ENCODE results near the gene CLCN2.

The CLCN2 gene

GRCh38 chr3:184323696-184324095 is 37.7 kb downstream of the CLCN2 start:
- TF ChIP-seq, protein P1, sequence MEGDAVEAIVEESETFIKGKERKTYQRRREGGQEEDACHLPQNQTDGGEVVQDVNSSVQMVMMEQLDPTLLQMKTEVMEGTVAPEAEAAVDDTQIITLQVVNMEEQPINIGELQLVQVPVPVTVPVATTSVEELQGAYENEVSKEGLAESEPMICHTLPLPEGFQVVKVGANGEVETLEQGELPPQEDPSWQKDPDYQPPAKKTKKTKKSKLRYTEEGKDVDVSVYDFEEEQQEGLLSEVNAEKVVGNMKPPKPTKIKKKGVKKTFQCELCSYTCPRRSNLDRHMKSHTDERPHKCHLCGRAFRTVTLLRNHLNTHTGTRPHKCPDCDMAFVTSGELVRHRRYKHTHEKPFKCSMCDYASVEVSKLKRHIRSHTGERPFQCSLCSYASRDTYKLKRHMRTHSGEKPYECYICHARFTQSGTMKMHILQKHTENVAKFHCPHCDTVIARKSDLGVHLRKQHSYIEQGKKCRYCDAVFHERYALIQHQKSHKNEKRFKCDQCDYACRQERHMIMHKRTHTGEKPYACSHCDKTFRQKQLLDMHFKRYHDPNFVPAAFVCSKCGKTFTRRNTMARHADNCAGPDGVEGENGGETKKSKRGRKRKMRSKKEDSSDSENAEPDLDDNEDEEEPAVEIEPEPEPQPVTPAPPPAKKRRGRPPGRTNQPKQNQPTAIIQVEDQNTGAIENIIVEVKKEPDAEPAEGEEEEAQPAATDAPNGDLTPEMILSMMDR (IDR thresholded peaks at IDR 0.05; ENCODE audit: insufficient read depth, low read depth, low read length, missing control alignments): no peak

DNA sequence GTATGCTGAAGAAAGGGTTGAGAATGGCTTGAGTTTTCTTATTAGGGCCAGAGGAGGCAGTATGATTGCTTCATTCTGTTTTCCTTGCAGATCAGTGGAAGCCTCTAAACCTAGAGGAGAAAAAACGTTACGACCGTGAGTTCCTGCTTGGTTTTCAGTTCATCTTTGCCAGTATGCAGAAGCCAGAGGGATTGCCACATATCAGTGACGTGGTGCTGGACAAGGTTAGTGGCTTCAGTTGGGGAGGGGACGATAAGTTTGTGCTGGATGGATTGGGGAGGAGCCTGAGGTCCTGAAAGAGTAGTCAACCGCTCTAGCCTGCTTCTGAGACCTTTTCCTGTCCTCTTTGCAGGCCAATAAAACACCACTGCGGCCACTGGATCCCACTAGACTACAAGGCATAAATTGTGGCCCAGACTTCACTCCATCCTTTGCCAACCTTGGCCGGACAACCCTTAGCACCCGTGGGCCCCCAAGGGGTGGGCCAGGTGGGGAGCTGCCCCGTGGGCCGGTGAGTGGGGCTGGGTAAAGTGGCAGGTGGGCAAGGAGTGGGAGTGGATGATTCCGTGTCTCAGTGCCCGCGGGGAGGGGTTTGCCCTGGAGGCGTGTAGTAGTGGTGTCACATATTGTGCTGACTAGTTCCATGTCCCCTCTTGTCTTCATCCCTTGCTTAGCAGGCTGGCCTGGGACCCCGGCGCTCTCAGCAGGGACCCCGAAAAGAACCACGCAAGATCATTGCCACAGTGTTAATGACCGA is 38.5 kb downstream of the CLCN2 start:
- TF ChIP-seq, protein P1 (IDR thresholded peaks at IDR 0.05; ENCODE audit: insufficient read depth, low read depth, low read length, missing control alignments): no peak
- DNase-seq (ENCODE audit: low read depth): no peak
- H3K4me3 ChIP-seq (ENCODE audit: low read depth, low read length): no peak overlapping the region

More at GRCh38 chr3:184323696-184324095, 37.7 kb downstream of the CLCN2 start:
- no peak for DNase-seq (ENCODE audit: low read depth)
- no peak overlapping the region for H3K4me3 ChIP-seq (ENCODE audit: low read depth, low read length)

DNA sequence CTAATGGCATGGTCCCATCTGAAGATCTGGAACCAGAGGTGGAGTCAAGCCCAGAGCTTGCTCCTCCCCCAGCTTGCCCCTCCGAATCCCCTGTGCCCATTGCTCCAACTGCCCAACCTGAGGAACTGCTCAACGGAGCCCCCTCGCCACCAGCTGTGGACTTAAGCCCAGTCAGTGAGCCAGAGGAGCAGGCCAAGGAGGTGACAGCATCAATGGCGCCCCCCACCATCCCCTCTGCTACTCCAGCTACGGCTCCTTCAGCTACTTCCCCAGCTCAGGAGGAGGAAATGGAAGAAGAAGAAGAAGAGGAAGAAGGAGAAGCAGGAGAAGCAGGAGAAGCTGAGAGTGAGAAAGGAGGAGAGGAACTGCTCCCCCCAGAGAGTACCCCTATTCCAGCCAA is 39.7 kb downstream of the CLCN2 start:
- no peak for DNase-seq (ENCODE audit: low read depth)
- TF ChIP-seq, protein P1 (IDR thresholded peaks at IDR 0.05; ENCODE audit: insufficient read depth, low read depth, low read length, missing control alignments): no peak
- no peak overlapping the region for H3K4me3 ChIP-seq (ENCODE audit: low read depth, low read length)

- DNase-seq (ENCODE audit: low read depth): no peak
- no peak overlapping the region for H3K4me3 ChIP-seq (ENCODE audit: low read depth, low read length)
- TF ChIP-seq, protein P1 (IDR thresholded peaks at IDR 0.05; ENCODE audit: insufficient read depth, low read depth, low read length, missing control alignments): no peak
These were observed 41.3 kb downstream of the CLCN2 start for GRCh38 chr3:184320104-184320445.

- TF ChIP-seq, protein P1 (IDR thresholded peaks at IDR 0.05; ENCODE audit: insufficient read depth, low read depth, low read length, missing control alignments): no peak
- DNase-seq (ENCODE audit: low read depth): no peak
- no peak overlapping the region for H3K4me3 ChIP-seq (ENCODE audit: low read depth, low read length)
These were observed 44.2 kb downstream of the CLCN2 start for GRCh38 chr3:184317201-184317600.

- H3K4me3 ChIP-seq (ENCODE audit: low read depth, low read length): peak overlapping the region; percentile 92
- no peak for DNase-seq (ENCODE audit: low read depth)
- TF ChIP-seq, protein P1 (IDR thresholded peaks at IDR 0.05; ENCODE audit: insufficient read depth, low read depth, low read length, missing control alignments): no peak
These were observed 44.6 kb downstream of the CLCN2 start for GRCh38 chr3:184316792-184317191.

Data from GM12865 (cell line).